Stimulated activated CD8-positive, alpha-beta memory T cell treated with anti-CD3 and anti-CD28 coated beads, Interleukin-15, amount 100 ng/mL, for 4 hours (primary cell): ENCODE results near the gene GJB4.
"Not testable (repeated sequence)": the region's sequence is repeated elsewhere in the genome, so short reads cannot be mapped to it uniquely, and the experiment has no call there.

Experiments
- DNase-seq, 2 donors: peaks; one replicate each; pipeline ENCODE4 v3.0.0-alpha.2; 2020; ENCODE audit warnings: low read depth in 2 of 2

Gene GJB4

DNA sequence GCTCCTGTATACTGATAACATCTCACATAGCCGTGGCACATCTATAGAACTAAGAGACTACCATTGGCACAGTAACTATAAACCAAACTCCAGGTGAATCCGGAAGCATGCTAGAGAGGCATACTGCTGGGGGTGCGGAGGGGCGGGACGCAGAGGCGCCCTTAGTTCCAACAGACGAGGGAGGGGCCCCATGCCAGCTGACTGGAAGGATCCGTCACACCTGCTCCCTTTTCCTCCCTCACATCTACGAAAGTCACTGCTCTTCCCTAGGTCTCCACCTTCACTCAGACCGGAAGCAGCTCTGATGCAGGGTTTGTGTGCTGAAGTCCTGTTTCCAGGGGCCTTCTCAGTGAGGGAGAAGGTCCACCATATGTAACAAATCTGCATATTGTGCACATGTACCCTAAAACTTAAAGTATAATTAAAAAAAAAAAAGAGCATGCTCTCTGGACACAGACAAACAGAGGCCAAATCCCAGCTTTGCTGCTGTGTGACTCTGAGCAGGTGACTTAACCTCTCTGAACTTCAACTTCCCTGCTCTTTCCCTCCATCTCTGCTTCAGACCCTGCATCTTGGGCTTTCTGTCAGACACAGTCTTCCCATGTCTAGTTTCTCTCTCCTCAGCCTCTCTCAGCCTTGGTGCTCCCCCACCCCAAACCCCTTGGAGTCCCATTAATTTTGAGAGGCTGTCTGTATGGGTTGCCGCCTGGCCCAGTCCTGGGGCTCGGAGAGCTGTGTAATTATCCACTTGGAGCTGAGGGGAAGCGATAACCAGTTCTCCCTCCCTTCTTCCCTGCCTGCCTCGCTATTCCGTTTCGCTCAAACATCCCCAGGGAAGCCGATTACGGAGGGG is 12.5 kb upstream of the GJB4 start:
- DNase-seq = no peak

DNA sequence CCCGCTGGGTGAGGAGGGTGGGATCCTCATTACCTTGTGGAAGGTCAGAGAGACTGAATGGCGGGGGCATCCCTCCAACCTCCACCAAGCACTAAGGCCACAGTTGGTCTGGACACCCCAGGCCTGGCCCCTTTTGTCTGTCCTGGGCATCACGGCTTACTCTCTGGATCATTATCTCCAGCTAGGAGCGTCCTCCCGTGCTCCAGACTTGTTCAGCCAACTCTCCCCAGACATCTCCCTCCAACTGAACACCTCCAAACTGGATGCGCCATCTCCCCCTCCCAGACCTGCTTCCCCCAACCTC is 11.9 kb upstream of the GJB4 start:
- DNase-seq = no peak

DNA sequence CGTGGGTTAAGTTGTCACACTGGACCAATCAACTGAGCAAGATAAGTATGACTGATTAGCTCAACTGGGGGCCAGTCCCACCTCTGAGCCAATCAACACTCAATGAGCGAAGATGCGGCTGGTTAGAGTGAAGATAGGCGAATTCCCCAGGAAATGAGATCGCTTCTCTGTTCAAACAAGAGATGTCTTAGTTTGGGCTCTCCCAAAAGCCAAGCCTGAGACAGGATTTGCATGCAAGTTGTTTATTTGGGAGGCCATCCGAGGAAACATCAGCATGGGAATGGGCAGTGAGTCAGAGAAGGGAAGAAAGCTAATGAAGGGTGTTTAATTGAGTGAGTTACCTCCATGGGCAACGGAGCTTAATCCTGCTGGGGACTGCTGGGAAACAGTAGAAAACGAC is 9.5 kb upstream of the GJB4 start:
- DNase-seq = no peak

DNA sequence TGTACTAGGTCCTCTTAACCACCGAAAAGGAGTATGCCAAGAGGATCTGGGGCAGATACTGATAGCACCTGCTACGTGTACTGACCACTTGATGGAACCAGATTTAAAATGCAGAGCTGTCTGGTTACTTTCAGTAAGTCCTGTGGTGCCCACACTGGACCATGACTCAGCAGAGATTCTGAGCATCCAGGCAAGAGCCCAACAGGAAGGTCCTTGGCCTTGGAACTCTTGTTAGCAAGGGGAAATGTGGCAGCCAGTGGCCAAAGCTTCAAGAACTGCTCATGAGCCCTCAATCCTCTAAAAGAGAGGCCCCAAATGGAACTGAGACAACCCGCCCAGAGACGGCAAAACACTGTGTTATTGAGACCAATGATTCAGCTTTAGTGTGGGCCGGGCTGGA is 8.9 kb upstream of the GJB4 start:
- no peak for DNase-seq

DNA sequence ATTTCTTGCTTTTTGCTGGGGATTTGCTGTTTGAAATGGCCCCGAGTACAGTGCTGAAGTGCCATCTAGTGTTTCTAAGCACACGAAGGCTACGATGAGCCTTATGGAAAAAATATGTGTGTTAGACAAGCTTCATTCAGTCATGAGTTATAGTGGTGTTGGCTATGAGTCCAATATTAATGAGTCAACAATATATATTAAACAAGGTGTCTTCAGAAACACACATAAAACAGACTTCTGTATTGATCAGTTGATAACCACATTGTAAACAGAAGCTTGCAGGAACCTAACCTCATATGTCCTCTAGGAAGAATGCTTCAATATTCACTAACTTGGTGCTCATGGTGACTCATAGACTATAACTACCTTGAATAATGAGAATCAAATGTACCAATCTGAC is 6.4 kb upstream of the GJB4 start:
- DNase-seq = no peak

DNA sequence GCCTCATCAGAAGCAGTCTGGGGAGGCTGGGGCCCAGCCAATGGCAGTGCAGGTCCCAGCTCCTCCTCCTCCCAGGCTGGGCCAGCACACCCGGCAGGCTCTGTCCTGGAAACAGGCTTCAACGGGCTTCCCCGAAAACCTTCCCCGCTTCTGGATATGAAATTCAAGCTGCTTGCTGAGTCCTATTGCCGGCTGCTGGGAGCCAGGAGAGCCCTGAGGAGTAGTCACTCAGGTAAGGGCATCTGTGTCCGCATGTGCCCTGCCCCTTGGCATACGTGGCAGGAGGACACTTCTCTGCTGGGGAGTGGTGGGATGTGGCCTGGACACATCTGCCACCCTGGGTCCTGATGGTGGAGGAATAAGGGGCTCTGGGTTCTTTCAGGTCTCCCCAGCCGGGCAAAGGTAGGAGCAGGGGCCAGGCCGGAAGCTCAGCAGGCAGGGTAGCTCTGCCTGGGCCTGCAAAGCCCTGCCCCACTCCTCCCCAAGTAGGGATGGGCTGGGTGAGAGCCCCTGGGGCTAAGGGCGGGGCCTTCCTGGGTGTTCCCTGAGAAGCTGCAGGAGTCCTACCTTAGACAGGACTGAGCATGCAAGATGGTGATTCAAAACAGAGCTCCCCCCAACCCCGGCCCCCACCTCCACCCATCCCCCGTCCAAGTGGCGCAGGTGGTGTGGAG is 4.4 kb upstream of the GJB4 start, which contains the start of gene GJB5:
Gene GJB5, plus strand, starts transcription at position 84 of the 674 bp plus-strand sequence. CDS start 2,284 bp downstream, outside the sequence.
- no peak for DNase-seq

DNA sequence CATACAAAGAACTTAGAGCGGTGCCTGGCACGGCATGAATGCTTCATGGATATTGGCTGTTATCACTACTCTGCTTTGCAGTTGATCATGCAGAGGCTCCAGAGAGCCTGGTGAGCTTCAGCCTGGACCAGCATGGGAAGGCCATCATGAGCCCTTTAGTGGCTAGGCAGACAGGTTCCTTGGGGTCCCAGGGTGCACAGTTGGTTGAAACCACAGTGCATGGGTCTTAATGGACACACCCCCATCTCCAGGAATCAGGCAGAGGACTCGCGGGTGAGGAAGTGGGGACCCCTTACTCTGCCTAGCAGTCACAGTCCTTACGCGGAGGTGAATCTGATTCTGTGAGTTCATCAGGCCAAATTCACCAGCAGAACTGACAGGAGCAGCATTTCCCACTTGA is 3.6 kb upstream of the GJB4 start:
- no peak for DNase-seq

DNA sequence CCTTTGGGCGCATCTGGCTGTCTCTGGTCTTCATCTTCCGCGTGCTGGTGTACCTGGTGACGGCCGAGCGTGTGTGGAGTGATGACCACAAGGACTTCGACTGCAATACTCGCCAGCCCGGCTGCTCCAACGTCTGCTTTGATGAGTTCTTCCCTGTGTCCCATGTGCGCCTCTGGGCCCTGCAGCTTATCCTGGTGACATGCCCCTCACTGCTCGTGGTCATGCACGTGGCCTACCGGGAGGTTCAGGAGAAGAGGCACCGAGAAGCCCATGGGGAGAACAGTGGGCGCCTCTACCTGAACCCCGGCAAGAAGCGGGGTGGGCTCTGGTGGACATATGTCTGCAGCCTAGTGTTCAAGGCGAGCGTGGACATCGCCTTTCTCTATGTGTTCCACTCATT is 2.2 kb upstream of the GJB4 start:
- DNase-seq = no peak

DNA sequence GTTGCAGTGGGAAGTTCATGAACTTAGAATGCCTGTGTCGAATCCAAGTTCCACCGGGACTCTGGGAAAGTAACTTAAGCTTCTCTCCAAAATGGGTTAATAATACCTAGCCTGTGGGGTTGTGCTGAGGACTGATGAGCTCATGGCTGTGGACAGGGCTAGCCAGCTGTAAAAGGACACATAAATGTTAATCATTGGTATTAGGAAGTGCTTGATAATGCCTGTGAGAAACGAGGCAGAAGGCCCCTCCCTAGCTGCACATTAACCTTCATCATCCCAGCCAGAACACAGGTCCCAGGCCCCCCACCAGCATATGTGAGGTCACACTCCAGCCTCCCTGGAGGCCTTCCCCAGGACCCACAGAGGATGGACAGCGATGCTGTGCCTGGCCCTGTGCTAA is 789 bp upstream of the GJB4 start:
- no peak for DNase-seq

DNA sequence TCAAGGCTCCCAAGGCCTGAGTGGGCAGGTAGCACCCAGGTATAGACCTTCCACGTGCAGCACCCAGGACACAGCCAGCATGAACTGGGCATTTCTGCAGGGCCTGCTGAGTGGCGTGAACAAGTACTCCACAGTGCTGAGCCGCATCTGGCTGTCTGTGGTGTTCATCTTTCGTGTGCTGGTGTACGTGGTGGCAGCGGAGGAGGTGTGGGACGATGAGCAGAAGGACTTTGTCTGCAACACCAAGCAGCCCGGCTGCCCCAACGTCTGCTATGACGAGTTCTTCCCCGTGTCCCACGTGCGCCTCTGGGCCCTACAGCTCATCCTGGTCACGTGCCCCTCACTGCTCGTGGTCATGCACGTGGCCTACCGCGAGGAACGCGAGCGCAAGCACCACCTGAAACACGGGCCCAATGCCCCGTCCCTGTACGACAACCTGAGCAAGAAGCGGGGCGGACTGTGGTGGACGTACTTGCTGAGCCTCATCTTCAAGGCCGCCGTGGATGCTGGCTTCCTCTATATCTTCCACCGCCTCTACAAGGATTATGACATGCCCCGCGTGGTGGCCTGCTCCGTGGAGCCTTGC is 1.7 kb downstream of the GJB4 start:
- DNase-seq = no peak

DNA sequence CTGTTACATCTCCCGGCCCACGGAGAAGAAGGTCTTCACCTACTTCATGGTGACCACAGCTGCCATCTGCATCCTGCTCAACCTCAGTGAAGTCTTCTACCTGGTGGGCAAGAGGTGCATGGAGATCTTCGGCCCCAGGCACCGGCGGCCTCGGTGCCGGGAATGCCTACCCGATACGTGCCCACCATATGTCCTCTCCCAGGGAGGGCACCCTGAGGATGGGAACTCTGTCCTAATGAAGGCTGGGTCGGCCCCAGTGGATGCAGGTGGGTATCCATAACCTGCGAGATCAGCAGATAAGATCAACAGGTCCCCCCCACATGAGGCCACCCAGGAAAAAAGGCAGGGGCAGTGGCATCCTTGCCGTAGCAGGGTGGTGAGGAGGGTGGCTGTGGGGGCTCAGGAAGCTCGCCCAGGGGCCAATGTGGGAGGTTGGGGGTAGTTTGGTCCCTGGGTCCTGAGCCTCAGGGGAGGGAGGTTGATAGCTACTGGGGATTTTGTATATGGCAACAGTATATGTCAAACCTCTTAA is 2.3 kb downstream of the GJB4 start:
- DNase-seq = no peak

DNA sequence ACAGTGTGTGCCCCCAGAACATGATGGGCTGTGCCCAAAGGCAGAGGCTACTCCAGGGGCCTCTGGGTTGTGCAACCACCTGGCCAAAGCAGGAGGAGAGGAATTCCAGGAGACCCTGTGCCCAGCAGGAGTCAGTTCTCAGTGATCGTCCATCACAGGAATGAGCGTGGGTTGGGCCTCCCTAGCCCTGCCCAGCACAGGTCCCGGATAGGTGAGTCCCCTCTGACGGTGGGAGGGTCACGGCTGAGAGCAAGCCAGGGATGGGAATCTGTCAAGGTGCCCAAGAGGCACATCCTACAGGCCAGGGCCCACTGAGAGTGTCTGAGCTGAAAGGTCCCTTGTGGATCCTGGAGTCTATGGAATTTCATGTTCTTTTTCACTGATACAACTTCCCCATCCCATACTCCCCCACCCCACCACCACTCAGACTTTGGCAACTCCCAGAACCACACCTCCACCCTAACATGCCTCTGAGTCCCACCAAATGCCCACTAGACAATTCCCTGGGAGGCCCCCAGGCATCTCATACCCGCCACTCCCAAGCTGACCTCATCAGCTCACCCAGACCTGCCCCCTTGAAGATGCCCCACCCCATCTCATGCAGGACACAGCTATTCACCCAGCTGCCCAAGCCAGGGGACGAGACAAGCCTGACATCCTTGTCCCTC is 3.1 kb downstream of the GJB4 start:
- DNase-seq = no peak

DNA sequence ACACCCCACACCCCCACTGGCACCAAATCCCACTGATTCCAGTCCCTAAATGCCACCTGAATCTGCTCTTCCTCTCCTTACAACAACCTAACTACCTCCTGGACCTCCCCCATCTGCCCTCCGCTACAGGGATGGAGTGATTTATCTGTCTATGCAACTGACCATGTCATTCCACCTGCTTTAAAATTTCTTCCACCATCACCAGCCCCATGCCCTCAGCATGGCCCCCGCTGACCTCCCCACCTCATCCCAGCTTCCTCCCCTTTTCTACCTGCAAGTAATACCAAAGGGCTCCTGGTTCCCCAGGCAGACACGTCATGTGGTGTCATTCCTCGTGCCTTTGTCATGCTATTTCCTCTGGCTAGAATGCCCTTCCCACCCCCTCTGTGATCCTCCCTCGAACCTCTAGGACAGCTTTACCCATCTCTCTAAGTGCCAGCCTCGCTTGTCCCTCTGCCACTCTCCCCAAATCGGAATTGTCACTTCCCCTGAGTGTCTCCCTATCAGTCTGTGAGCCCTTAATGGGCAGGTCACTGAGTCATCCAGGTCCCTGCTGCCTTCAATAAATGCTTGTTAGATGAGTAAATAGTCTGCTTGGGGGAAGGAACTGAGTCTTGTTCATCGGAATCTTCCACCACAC is 3.7 kb downstream of the GJB4 start:
- no peak for DNase-seq

DNA sequence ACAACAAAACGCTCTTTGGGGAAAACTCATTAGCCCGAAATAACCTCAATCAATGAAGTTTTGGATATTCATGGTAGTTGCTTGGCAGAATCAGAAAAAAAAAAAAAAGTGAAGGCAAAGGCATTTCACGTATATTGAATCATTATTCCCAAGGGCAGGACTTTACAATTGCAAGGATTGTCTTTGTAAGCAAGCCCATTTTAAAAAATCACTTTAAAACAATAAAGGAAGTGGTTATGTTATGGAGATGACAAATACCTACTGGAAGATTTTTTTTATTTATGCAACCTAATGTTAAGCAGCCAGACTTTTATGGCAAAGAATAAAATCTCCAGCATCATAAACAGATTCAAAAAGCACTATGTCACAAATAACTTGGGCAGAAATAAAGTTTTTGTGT is 9.3 kb downstream of the GJB4 start:
- no peak for DNase-seq

DNA sequence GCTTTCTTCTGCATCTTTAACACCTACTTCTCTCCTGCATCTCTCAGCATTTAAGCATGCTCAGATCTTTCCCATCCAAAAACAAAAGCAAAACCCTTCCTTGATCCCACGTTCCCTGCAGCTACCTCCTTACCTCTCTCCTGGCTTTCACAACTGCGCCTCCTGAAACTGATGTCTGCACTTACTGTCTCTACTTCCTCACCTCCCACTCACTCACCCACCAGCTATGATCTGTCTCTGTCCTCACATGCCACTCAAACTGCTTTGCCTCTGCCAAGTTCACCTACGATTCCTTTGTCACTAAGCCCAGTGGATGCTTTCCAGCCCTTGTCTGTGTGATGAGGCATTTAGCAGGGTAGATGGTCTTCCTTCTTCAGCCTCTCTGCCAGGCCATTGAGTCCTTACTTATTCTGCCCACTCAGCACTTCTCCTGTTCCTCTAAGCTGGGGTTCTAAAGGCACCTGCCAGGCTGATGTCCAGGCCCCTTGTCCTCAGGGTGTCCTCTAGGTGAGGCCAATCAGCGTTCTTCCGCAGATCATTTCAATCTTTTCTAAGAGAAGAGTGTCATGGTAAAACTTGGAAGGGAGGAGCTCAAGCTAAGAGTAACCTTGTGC is 11.5 kb downstream of the GJB4 start:
- no peak for DNase-seq

DNA sequence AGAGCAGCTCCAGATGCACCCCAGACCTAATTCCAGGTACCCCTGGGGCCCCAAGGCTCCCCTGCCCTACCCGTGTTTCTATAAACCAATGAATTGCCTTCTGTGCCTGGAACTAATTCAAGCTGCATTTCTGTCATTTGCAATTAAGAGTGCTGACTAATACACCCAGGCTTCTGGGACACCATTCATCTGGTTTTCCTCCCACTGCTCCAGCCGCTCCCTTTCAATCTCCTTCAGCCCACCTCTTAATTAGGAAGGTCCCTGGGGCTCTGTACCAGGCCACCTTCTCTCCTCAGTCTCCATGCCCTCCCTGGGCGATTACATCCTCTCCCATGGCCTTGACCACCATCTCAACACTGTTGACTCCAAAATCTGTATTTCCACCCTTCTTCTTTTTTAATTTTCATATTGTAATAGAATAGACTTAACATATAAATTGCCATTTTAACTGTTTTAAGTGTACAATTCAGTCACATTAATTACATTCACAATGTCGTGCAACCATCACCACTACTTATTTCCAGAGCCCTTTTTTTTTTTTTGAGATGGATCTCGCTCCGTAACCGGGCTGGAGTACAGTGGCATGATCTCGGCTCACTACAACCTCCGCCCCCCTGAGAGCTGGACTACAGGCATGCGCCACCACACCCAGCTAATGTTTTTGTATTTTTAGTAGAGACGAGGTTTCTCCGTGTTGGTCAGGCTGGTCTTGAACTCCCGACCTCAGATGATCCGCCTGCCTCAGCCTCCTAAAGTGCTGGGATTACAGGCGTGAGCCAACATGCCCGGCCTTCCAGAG is 12.2 kb downstream of the GJB4 start:
- no peak for DNase-seq

DNA sequence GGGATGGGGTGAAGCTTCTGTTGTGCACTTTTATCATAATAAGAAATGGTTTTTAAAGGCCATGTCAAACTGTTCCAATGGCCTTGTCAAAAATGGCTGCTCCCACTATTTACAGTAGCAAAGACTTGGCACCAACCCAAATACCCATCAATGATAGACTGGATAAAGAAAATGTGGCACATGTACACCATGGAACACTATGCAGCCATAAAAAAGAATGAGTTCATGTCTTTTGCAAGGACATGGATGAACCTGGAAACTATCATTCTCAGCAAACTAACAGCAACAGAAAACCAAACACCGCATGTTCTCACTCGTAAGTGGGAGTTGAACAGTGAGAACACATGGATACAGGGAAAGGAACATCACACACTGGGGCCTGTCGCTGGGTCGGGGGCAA is 13.6 kb downstream of the GJB4 start:
- DNase-seq = not testable (repeated sequence)

DNA sequence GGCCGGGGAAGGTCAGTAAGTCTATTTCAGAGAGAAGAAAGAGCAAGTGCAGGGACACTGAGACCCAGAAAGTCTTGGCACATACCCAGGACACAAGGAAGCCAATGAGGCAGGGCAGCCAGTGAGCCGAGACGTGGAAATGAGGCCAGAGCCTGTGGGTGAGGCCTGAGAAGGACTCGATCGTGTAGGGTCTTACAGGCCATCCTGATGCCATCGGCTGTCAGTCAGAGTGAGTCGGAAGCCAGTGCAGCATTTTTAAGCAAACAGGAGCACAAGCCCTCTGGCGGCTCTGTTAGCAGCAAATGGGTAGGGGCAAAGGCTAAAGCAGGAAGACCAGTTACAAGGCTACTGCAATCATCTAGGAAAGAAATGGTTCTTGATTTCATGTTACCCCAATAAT is 15.4 kb downstream of the GJB4 start:
- DNase-seq = no peak

DNA sequence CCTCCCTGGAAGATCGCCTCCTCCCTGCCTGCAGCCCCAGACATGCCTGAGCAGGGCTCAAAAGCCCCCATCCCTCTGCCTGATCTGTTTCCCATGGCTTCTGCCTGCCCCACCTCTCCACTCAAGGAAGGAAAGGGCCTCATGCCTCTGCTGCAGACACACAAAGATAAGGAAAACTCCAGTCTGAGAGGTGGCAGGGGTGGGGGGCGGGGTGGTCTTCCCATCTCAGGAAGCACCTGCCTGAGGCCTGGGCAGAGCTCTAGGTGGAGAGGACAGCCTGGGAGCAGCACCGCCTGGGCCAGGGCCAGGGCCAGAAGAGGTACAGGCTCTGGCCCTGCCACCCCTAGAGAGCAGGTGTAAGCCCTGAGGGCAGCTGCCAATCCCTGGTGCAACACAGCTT is 17.4 kb downstream of the GJB4 start:
- DNase-seq = no peak

DNA sequence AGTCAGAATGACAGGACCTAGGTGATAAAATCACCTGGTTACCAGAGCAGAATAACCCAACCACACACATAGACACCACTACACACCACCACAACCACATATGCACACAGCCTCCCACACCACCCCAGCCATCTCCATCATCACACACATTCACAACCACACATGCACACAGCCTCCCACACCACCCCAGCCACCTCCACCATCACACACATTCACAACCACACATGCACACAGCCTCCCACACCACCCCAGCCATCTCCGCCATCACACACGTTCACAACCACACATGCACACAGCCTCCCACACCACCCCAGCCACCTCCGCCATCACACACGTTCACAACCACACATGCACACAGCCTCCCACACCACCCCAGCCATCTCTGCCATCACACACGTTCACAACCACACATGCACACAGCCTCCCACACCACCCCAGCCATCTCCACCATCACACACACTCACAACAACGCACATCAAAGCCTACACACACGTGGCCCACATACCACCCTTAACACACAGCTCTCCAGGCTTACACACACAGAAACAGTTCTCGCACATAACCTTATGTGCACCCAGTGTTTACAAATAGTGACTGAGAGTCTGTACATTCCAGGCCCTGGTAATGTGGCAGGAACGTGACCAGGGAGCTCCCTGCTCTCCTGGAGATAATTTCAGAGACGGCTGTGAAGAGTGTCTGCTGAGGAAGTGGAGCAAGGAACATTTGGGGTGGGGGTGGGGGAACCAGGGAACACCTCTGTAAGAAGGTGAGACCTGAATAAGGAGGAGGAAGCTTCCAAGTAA is 18.2 kb downstream of the GJB4 start:
- no peak for DNase-seq
